SU-DHL-6 (cell line): ENCODE measurements around the gene DMRT1.
"Not testable (repeated sequence)": the region's sequence is repeated elsewhere in the genome, so short reads cannot be mapped to it uniquely, and the experiment has no call there.

Experiments
- H2AFZ ChIP-seq: fragments of 200-600 bp; sonication (generic); 2 replicates; pipeline ENCODE4 v1.6.1; 2014; ENCODE audit warnings: low read depth, mild to moderate bottlenecking, moderate library complexity, mixed read lengths, antibody characterized with exemption, low read length; ENCODE audit not compliant: severe bottlenecking
- H3F3A ChIP-seq: fragments of 200-600 bp; shearing (Covaris generic); 2 replicates; pipeline ENCODE4 v1.6.0; 2016; ENCODE audit warnings: antibody characterized with exemption, mild to moderate bottlenecking; ENCODE audit not compliant: insufficient read depth
- H3K27ac ChIP-seq: fragments of 200-600 bp; sonication (generic); 2 replicates; pipeline ENCODE4 v1.5.1; 2016; ENCODE audit warnings: low read depth, mild to moderate bottlenecking, low read length, moderate library complexity, mixed read lengths
- H3K27me3 ChIP-seq: fragments of 200-600 bp; sonication (generic), shearing (Covaris generic); 2 replicates; pipeline ENCODE4 v1.6.0; 2014; ENCODE audit warnings: mild to moderate bottlenecking, low read length
- H3K36me3 ChIP-seq: fragments of 200-600 bp; sonication (generic); 2 replicates; pipeline ENCODE4 v1.6.1; 2014; ENCODE audit warnings: mild to moderate bottlenecking, low read length, mixed read lengths
- H3K4me2 ChIP-seq: fragments of 300-600, 200-600 bp; shearing (Covaris generic), sonication (generic); 2 replicates; pipeline ENCODE4 v1.6.0; 2014; ENCODE audit warnings: low read length, low read depth, mild to moderate bottlenecking; ENCODE audit not compliant: poor library complexity, severe bottlenecking
- H3K4me3 ChIP-seq: fragments of 200-600 bp; sonication (generic); 2 replicates; pipeline ENCODE4 v1.5.1; 2014; ENCODE audit warnings: antibody characterized with exemption, low read length, mild to moderate bottlenecking, mixed read lengths; ENCODE audit not compliant: insufficient read depth, poor library complexity, severe bottlenecking
- H3K79me2 ChIP-seq: fragments of 200-600 bp; sonication (generic); 2 replicates; pipeline ENCODE4 v1.6.1; 2014; ENCODE audit warnings: mild to moderate bottlenecking, low read length, moderate library complexity; ENCODE audit not compliant: insufficient read depth
- H3K9ac ChIP-seq: fragments of 200-600 bp; sonication (generic); 2 replicates; pipeline ENCODE4 v1.7.0; 2014; ENCODE audit warnings: mild to moderate bottlenecking, low read length
- H3K9me2 ChIP-seq: fragments of 200-600 bp; sonication (generic); replicated peaks from 2 replicates; pipeline ENCODE4 v1.6.1; 2014; ENCODE audit warnings: low read length; ENCODE audit not compliant: insufficient read depth
- H3K9me3 ChIP-seq: fragments of 200-600 bp; sonication (generic); 2 replicates; pipeline ENCODE4 v1.6.1; 2014; ENCODE audit warnings: low read length, mixed read lengths; ENCODE audit not compliant: insufficient read depth
- H4K20me1 ChIP-seq: fragments of 200-600 bp; sonication (generic); 2 replicates; pipeline ENCODE4 v1.6.1; 2014; ENCODE audit warnings: low read depth, mild to moderate bottlenecking, antibody characterized with exemption, low read length, moderate library complexity, mixed read lengths
- CTCF ChIP-seq: fragments of 200-600 bp; sonication (generic); IDR thresholded peaks from one replicate; pipeline ENCODE4 v1.5.1; 2017; ENCODE audit warnings: antibody characterized with exemption, mild to moderate bottlenecking, low read length, moderate library complexity; ENCODE audit not compliant: insufficient read depth, poor library complexity, severe bottlenecking
- EZH2phosphoT487 ChIP-seq: fragments of 200-600 bp; sonication (generic), shearing (Covaris generic); conservative IDR thresholded peaks from 2 replicates; pipeline ENCODE4 v1.6.1; 2018; ENCODE audit warnings: mild to moderate bottlenecking, antibody characterized with exemption, low read length, moderate library complexity, mixed read lengths

The DMRT1 gene

GRCh38 chr9:908536-909205 is 67.2 kb downstream of the DMRT1 start:
- no peak overlapping the region for H3K27ac ChIP-seq
- no peaks in the 10 kb centered on the region for H3F3A ChIP-seq
- H3K4me2 ChIP-seq: no peak overlapping the region
- no peaks in the 10 kb centered on the region for H4K20me1 ChIP-seq
- H3K9me3 ChIP-seq: no peaks in the 10 kb centered on the region
- no peaks in the 10 kb centered on the region for H3K27me3 ChIP-seq
- no peaks in the 10 kb centered on the region for H3K36me3 ChIP-seq
- no peaks in the 10 kb centered on the region for H3K79me2 ChIP-seq
- no peaks in the 10 kb centered on the region for H3K9me2 ChIP-seq
- no peak overlapping the region for H3K9ac ChIP-seq
- no peak overlapping the region for H3K4me3 ChIP-seq
- H2AFZ ChIP-seq: no peak overlapping the region
- TF ChIP-seq CTCF (no peak), EZH2phosphoT487 (no peak)

- no peak overlapping the region for H3K4me2 ChIP-seq
These were observed 69.5 kb downstream of the DMRT1 start for GRCh38 chr9:911005-911404.

GRCh38 chr9:912776-913175 is 71.3 kb downstream of the DMRT1 start:
- peak overlapping the region; percentile 20 for H2AFZ ChIP-seq
- no peaks in the 10 kb centered on the region for H3K9me3 ChIP-seq
- no peaks in the 10 kb centered on the region for H3K36me3 ChIP-seq
- no peaks in the 10 kb centered on the region for H3K27me3 ChIP-seq
- no peaks in the 10 kb centered on the region for H3F3A ChIP-seq
- H4K20me1 ChIP-seq: no peaks in the 10 kb centered on the region
- no peak overlapping the region for H3K4me3 ChIP-seq
- TF ChIP-seq CTCF: no peak
- TF ChIP-seq EZH2phosphoT487: no peak
- no peaks in the 10 kb centered on the region for H3K79me2 ChIP-seq
- H3K4me2 ChIP-seq: no peak overlapping the region
- no peaks in the 10 kb centered on the region for H3K9me2 ChIP-seq
- no peak overlapping the region for H3K9ac ChIP-seq
- no peak overlapping the region for H3K27ac ChIP-seq

More at GRCh38 chr9:911005-911404, 69.5 kb downstream of the DMRT1 start:
- TF ChIP-seq EZH2phosphoT487: no peak
- TF ChIP-seq CTCF: peak; percentile 15
- Histone ChIP-seq H4K20me1 (no peaks in the 10 kb centered on the region), H2AFZ (no peak overlapping the region), H3K36me3 (no peaks in the 10 kb centered on the region), H3K9me3 (no peaks in the 10 kb centered on the region), H3K9me2 (no peaks in the 10 kb centered on the region), H3F3A (no peaks in the 10 kb centered on the region), H3K27me3 (no peaks in the 10 kb centered on the region), H3K9ac (no peak overlapping the region), H3K4me3 (no peak overlapping the region), H3K79me2 (no peaks in the 10 kb centered on the region), H3K27ac (no peak overlapping the region)

GRCh38 chr9:913526-913925 is 72.0 kb downstream of the DMRT1 start:
- H4K20me1 ChIP-seq, H3K9ac ChIP-seq, H3K79me2 ChIP-seq, H3F3A ChIP-seq, H3K4me3 ChIP-seq, H3K4me2 ChIP-seq, H3K36me3 ChIP-seq, H2AFZ ChIP-seq, H3K27ac ChIP-seq, H3K9me3 ChIP-seq, H3K27me3 ChIP-seq, H3K9me2 ChIP-seq: not testable (repeated sequence)
